AG09309 (cell line): ENCODE results near the gene CYTH4.

ENCODE experiments used
- DNase-seq: peaks from one replicate; pipeline ENCODE4 v3.0.0-alpha.2; 2010; ENCODE audit warnings: low read depth
- H3K4me3 ChIP-seq: 2 replicates; pipeline ENCODE4 v1.5.1; 2011; ENCODE audit warnings: mild to moderate bottlenecking, low read depth, low read length, moderate library complexity; ENCODE audit not compliant: control insufficient read depth
- CTCF ChIP-seq: IDR thresholded peaks from 2 replicates; pipeline ENCODE4 v1.5.1; 2011; ENCODE audit warnings: mild to moderate bottlenecking, low read depth, low read length, inconsistent platforms; ENCODE audit not compliant: insufficient read depth, control insufficient read depth; ENCODE audit errors: missing control alignments

CYTH4 gene

GRCh38 chr22:37310075-37310606 is 27.8 kb downstream of the CYTH4 start:
- TF ChIP-seq CTCF: no peak
- no peak for DNase-seq
- H3K4me3 ChIP-seq: no peak overlapping the region

- DNase-seq: no peak
- TF ChIP-seq CTCF: no peak
- H3K4me3 ChIP-seq: no peak overlapping the region
Measured at GRCh38 chr22:37310815-37311595, 28.7 kb downstream of the CYTH4 start.

GRCh38 chr22:37311761-37312312 is 29.5 kb downstream of the CYTH4 start:
- no peak for TF ChIP-seq CTCF
- no peak overlapping the region for H3K4me3 ChIP-seq
- no peak for DNase-seq

GRCh38 chr22:37312549-37313183 is 30.4 kb downstream of the CYTH4 start:
- TF ChIP-seq CTCF: no peak
- DNase-seq: no peak
- no peak overlapping the region for H3K4me3 ChIP-seq

- no peak overlapping the region for H3K4me3 ChIP-seq
- no peak for DNase-seq
- no peak for TF ChIP-seq CTCF
Measured at GRCh38 chr22:37313376-37314314, 31.3 kb downstream of the CYTH4 start.
